ENCODE measurements around the gene COL9A2.
"Not testable (repeated sequence)": the region's sequence is repeated elsewhere in the genome, so short reads cannot be mapped to it uniquely, and the experiment has no call there.

Gene COL9A2
- total RNA-seq = 5.0 to 35.7 (median 13.8) reads per million in 18 experiments

- DNase-seq = peak in 1 of 2 donors; percentile 11
These were observed at the start of gene COL9A2 for GRCh38 chr1:40316595-40317393. Gene COL9A2 (minus strand): TSS chr1:40317286. CDS start chr1:40317197, 89 bp downstream.

GRCh38 chr1:40363721-40364120, 46.6 kb upstream of the COL9A2 start:
- no peak for DNase-seq

- no peak for DNase-seq
These were observed 45.6 kb upstream of the COL9A2 start for GRCh38 chr1:40362699-40363098.

- no peak for DNase-seq
These were observed 45.1 kb upstream of the COL9A2 start for GRCh38 chr1:40362199-40362598.

GRCh38 chr1:40361637-40362036, 44.6 kb upstream of the COL9A2 start:
- DNase-seq = no peak

- peak in 1 of 2 donors; percentile 23 for DNase-seq
These were observed 44.1 kb upstream of the COL9A2 start for GRCh38 chr1:40361201-40361600.

- DNase-seq = no peak
These were observed 43.5 kb upstream of the COL9A2 start for GRCh38 chr1:40360631-40361030.

- no peak for DNase-seq
These were observed 40.5 kb upstream of the COL9A2 start for GRCh38 chr1:40357625-40358024.

- DNase-seq = peak; percentile 76 to 83
These were observed 36.0 kb upstream of the COL9A2 start for GRCh38 chr1:40353082-40353481.

GRCh38 chr1:40352126-40352525, 35.0 kb upstream of the COL9A2 start:
- DNase-seq = peak; percentile 81 to 83

- no peak for DNase-seq
These were observed 34.0 kb upstream of the COL9A2 start for GRCh38 chr1:40351124-40351523.

- peak in 1 of 2 donors; percentile 33 for DNase-seq
These were observed 33.3 kb upstream of the COL9A2 start for GRCh38 chr1:40350391-40350790.

GRCh38 chr1:40344597-40344996, 27.5 kb upstream of the COL9A2 start:
- peak; percentile 91 to 92 for DNase-seq

GRCh38 chr1:40342381-40342717, 25.3 kb upstream of the COL9A2 start:
- not testable (repeated sequence) for DNase-seq

- peak; percentile 42 to 82 for DNase-seq
These were observed 24.6 kb upstream of the COL9A2 start for GRCh38 chr1:40341491-40342380.

- peak; percentile 77 to 82 for DNase-seq
These were observed 22.6 kb upstream of the COL9A2 start for GRCh38 chr1:40339420-40340323.

GRCh38 chr1:40338745-40339419, 21.8 kb upstream of the COL9A2 start:
- DNase-seq = peak; percentile 83 to 84

- no peak for DNase-seq
These were observed 20.4 kb upstream of the COL9A2 start for GRCh38 chr1:40337443-40337842.

- no peak for DNase-seq
These were observed 15.6 kb upstream of the COL9A2 start for GRCh38 chr1:40332695-40333094.

- not testable (repeated sequence) for DNase-seq
These were observed 14.3 kb upstream of the COL9A2 start for GRCh38 chr1:40331403-40331802.

- no peak for DNase-seq
These were observed 2.0 kb upstream of the COL9A2 start for GRCh38 chr1:40318970-40319621.

Data from inflammatory macrophage (primary cell).